Measurements from ENCODE around the gene CCR9.
"Not testable (repeated sequence)": the region's sequence is repeated elsewhere in the genome, so short reads cannot be mapped to it uniquely, and the experiment has no call there.

CCR9 gene, protein sequence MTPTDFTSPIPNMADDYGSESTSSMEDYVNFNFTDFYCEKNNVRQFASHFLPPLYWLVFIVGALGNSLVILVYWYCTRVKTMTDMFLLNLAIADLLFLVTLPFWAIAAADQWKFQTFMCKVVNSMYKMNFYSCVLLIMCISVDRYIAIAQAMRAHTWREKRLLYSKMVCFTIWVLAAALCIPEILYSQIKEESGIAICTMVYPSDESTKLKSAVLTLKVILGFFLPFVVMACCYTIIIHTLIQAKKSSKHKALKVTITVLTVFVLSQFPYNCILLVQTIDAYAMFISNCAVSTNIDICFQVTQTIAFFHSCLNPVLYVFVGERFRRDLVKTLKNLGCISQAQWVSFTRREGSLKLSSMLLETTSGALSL

DNA sequence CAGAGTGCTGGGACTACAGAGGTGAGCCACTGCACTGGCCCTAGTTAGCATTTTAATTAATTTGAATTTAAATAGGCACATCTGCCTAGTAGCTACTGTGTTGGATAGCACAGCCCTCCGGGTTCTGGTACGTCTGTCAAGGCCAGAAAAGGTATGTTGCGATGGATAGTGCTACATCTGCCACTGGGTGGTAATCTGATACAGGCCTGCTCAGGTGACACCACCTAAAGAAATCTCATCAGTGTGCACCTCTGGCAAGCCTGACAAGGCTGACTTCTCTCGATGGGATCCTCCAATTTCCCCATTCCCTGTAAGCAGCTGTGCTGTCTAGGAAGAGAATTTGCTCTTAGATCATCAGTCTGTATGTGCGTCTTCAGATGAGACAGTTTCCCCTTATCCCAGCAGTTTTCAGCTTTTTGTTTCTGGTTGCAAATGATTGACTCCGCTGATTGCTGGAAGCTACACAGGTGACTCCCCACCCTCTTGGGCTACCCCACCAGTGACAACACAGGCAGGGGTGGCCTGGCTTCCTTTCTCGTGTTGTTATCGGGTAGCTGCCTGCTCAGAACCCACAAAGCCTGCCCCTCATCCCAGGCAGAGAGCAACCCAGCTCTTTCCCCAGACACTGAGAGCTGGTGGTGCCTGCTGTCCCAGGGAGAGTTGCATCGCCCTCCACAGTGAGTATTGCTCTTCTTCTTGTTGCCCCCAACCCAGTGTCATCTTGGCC lies at the start of gene CCR9:
TSS of gene CCR9 (plus strand) at position 565 of the 727 bp plus-strand sequence. CDS start 8,391 bp downstream, outside the sequence.
- DNase-seq (ENCODE audit: low read depth in 2 of 2): no peak

DNA sequence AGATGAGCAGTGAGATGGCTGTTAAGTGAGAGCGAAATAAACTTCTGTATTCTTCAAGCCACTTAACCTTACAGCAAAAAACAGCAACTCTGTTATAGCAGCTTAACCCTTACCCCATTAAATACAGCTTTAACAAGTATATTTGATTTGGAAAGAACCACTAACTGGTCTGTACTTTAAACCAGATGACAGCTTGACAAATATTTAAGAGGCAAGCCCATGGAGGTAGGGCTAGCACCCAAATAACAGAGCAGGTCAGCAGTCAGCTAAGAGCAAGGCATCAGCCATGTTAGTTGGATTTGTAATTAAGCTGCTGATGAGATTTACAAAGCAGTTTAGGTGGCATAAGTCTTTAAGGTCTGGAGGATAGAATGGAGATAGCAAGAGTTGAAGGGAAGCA lies 47.9 kb upstream of the CCR9 start:
- no peak for DNase-seq (ENCODE audit: low read depth in 2 of 2)

DNA sequence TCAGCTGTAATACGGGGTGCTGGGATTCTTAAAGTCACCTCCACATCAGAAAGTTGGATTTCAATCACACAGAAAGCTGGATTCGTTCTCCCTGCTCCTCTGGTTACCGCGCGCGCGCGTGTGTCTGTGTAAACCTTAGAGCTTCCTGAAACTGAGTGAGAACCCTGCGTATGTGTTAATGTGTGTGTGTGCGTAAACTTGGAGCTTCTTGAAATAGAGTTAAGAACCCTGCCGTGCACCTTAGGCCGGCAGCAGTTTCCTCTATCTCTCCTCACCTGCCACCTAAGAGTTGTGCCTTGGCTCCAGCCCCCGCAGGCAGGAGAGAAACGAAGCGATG lies 45.0 kb upstream of the CCR9 start:
- DNase-seq (ENCODE audit: low read depth in 2 of 2): no peak

DNA sequence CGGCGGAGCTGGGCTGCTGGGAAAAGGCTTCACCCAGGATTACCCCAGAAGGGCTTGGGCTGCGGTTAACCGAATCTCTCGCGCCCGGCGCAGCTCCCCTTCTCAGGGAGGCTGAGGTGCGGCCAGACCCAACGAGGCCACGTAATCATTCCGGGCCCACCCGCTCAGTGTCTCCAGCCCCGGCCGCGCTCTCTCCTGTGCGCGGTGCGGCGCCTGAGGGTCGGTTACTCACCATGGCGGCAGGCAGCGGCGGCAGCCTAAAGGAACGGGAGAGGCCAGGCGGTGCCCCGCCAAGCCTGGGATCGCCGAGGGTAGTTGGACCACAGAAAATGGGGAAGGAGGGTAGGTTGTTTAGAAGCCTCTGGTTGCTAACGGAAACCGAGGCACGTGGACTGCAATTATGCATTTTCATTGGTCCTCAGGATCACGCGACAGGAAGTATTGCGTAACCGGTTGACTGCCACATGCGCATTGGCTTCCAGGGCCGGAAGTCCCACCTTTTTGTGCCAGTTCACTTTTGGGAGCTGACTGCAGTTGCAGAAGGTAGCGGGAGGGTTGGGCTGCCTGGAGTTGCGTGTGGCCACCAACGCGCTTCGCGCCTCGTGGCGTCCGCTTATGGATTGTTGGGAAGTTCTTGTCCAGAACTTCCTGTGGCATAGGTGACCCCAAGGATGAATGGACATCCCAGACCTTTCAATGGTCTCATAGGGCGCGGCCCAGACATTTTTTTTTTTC lies 44.4 kb upstream of the CCR9 start, which contains the start of gene LZTFL1:
TSS of gene LZTFL1 (minus strand) at position 363 of the 735 bp plus-strand sequence. CDS start at position 235, 128 bp downstream.
- DNase-seq (ENCODE audit: low read depth in 2 of 2): peak; percentile 81 to 84

DNA sequence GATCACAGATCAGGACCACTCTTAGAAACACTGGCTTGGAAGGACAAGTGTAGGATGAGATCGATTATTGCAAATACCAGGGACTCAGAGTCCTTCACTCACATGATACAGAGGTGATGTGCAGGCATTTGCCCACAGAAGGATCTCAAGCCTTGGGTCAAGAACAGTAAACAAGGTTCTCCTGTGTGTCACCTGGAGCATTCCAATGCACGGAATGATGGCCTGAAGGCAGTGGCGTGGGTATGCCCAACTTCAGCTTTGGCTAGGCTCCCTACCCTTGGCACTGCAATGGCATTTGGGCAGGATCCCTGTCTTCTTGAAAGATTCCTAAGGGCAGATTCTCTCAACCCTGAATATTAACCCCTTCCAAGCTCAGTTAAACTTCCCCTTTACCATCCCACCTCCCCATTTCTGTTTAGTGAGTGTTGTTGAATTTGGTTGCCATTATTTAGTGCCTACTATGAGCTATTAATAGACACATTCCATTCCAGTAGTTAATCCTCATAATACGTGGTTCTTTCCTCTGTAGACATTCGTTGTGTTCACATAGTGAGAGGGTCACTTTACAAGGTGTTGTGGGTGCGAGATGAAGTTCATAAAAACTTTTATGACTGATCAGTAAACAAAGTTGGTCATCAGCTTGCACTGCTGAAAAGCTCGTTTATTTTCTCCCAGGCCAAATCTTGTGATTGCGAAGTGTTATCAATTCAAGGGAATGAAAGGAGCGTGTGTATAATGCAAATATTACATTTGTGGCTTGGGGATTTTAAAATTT lies 43.3 kb upstream of the CCR9 start:
- DNase-seq (ENCODE audit: low read depth in 2 of 2): no peak

DNA sequence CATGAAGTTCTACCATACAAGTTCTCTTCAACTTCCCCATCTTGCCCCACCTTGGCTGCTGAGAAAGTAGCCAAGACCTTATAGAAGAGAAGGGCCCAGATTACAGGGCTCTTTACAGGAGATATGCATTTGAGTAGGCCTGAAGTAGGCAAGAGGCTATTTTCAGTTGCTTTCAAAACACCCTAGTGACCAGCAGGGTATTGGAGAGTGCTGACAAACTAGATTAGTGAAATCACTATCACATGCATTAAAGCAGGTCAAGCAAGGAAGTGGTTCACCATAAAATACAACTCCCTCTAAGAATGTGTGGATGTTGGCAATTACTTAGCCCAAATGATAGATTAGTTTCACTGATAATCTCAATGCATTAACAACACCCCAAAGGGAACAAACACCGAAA lies 41.7 kb upstream of the CCR9 start:
- no peak for DNase-seq (ENCODE audit: low read depth in 2 of 2)

DNA sequence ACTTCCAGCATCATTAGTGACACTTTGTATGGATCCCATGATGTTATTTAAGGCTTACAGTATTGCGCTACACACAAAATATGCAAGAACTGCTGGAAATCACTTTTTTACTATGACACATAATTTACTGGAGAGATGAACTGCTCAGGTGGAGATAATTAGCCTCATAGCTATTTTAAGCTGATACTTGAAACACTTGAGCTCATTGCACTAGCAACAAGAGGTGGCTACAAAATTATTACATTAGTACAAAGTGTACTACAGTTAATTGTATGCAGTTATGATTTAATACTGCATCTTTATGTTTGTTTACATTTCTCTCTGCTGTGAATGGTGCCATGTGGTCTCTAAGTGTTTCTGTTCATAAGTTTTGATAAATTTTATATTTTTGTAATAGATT lies 38.0 kb upstream of the CCR9 start:
- DNase-seq (ENCODE audit: low read depth in 2 of 2): no peak

DNA sequence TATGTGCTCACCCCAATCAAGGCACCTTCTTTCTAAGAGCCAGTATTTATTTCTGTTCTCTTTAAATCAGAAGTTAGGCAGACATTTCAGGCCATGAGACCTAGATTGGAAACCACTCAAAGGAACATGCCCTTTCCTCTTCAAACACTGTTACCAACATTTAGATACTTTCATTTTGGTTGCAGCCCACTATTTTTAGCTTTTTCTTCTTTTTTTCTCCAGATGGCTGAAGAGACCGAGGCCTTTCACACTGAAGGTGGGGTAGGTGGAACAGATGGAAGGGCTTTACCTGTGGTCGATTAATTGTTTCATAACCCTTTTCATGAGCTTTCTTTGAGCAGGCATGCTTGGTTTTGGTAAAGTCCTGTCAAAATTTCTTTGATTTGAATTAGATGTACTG lies 33.5 kb upstream of the CCR9 start:
- DNase-seq (ENCODE audit: low read depth in 2 of 2): no peak

DNA sequence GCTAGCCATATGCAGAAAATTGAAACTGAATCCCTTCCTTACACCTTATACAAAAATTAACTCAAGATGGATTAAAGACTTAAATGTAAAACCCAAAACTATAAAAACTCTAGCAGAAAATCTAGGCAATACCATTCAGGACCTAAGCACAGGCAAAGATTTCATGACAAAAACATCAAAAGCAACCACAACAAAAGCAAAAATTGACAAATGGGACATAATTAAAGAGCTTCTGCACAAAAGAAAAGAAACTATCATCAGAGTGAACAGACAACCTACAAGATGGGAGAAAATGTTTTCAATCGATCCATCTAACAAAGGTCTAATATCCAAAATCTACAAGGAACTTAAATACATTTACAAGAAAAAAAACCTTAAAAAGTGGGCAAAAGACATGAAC lies 30.0 kb upstream of the CCR9 start:
- not testable (repeated sequence) for DNase-seq (ENCODE audit: low read depth in 2 of 2)

DNA sequence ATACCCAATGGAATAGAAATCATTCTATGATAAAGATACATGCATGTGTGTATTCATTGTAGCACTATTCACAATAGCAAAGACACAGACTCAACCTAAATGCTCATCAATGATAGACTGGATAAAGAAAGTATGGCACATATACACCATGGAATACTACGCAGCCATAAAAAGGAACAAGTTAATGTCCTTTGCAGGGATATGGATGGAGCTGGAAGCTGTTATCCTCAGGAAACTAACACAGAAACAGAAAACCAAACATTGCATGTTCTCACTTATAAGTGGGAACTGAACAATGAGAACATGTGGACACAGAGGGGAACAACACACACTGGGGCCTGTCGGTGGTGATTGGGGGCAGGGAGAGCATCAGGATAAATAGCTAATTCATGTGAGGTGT lies 29.3 kb upstream of the CCR9 start:
- DNase-seq (ENCODE audit: low read depth in 2 of 2): not testable (repeated sequence)

DNA sequence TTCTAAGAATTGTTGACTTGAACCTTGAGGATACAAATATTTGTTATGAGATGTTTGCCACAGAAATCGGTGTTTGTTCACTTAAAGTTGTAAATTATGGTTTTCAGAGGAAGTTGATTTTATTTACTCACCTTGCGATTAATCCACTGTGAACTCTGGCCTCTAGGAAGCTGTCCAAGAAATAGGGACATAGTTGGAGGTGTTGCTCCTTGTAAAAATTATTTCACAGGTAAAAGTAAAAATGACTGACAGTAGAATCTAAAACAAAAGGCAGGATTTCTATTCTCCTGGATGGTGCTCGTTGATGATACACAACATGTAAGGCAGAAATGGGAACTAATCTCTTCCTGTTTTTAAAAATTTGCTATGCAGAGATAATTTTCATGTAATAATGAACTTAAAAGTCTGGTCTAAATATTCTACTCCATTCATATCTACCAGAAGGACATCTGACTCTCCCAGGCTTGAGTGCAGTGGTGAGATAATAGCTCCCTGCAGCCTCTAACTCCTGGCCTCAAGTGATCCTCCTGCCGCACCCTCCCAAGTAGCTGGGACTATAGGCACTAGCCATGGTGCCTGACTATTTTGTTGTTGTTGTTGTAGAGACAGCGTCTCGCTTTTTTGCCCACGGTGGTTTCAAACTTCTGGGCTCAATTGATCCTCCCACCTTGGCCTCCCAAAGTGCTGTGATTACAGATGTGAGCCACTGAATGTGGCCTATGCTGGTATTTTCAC lies 27.4 kb upstream of the CCR9 start:
- DNase-seq (ENCODE audit: low read depth in 2 of 2): no peak

DNA sequence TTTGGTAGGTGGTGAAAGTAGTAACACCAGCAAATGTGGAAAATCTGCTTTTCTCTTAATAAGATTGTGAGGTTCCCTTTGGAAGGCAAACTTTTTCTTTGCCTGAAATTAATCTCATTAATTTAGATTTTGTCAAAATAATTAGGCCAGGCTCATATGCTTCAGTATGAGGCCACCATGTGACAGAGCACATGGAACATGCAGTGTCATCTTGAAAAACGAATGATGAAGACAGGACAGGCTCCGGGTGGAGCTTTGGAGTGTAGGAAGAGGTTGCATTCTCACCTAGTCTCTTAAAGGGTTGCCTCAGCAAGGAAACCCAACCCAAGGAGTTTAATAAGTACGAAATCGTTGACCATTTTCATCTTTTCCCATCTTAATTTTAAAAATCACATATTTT lies 25.9 kb upstream of the CCR9 start:
- DNase-seq (ENCODE audit: low read depth in 2 of 2): no peak

DNA sequence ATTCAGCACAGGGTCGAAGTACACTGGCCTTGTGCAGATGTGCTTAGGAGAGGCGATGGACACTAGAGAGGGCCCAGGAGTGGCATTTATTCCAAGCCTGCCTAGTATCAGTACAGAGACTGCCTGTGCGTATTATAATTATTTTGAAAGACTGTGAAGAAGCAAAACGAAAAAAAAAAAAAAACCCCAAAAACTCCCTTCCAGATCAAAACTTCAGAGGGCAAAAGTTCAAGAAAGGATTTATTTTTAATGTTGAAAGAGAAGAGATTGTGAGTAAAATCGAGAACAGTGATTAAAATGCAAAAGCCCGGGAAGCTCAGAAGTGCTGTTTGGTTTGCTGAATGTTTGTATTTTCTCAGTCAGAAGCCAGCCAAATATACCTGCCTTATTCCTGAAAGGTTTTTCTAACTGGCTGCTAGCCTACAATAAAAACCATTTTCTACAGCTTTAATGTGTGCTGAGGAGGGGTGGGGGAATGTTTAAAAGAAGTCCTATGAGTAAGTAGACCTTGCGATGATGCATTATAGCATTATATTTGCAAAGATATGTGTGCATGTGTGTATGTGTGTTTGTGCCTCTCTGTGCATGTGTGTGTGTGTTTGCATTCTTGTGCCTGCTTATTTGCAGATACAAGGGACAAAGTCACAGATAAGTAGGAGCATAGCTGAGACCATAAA lies 25.2 kb upstream of the CCR9 start:
- DNase-seq (ENCODE audit: low read depth in 2 of 2): no peak

DNA sequence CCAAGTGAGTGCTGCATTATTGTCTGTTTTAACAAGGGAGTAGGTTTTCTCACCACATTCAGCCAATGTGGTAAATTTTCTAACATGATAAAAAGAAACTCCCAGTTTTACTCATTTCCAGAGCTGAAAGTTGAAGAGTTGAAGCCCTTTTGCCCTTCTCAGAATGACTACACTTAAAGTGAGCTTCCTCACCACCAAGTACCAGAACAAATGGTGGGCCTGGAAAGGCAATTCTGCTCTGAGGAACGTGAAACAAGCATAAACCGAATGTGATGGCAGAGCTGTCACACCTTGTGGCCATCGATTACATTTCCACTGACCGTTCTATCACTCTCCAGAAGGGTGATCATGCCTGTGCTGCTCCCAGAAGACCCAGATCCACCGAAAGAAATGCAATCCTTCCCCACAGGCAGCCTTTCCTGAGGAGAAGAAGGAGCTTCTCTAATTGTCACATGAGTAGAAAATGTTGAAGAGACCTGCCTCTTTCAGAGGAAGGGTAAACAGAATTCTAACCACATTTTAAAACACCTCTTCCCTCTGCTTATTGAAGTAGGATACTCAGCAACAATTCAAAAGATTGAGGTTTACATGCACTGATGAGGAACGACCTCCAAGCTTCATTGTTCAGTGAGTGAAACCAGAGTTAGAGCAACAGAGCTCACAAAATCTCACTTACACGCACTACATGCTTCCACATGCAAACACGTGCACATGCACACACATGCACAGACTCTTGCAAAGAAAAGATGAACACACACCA lies 21.4 kb upstream of the CCR9 start:
- no peak for DNase-seq (ENCODE audit: low read depth in 2 of 2)

DNA sequence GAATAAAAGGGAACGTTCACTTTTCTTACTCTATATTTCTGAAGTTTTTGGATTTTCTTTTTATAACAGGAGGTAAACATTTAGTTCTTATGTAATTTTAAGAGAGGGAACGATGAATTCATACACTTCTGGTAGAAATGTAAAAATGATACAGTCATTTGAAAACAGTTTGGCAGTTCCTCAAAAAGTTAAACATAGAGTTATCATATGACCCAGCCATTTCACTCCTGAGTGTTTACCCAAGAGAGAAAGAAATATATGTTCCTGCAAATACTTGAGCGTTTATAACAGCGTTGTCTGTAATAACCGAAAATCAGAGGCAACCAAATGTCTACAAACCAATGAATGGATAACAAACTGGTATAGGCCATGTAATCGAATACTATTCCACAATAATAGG lies 20.8 kb upstream of the CCR9 start:
- no peak for DNase-seq (ENCODE audit: low read depth in 2 of 2)

DNA sequence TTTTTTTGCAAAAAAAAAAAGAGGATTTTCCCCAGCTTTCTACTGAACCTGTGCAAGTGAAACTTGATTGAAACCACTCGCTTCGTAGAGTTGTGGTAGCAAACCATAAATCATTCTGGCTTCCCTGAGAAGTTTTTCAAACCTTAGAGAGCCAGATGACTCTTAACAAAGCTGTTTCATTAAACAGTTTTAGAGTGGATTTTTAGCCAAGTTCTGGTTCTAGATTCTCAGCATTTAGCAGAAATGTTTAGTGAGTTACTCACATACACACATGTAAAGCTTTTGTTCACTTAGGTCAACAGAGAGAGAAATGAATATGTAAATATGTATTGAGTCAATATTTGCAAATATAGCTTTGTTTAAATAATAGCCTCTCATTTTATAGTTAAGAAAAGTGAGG lies 18.1 kb upstream of the CCR9 start:
- DNase-seq (ENCODE audit: low read depth in 2 of 2): no peak

DNA sequence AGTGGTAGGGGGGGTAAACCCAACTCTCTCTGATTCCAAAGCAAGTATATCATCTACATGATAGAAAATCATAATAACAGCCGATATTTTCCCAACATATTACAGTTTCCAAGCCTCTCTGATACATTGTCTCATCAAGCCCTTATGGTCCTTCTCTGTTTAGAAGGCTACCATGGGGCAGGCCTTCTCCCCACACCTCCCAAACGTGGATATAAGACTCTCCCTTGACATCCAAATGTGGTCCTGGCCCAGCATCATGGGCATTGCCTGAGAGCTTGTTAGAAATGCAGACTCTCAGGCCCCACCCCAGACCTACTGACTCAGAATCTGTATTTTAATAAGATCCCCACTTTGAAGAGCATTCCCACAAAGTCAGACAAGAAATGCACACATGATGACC lies 17.7 kb upstream of the CCR9 start:
- DNase-seq (ENCODE audit: low read depth in 2 of 2): no peak

DNA sequence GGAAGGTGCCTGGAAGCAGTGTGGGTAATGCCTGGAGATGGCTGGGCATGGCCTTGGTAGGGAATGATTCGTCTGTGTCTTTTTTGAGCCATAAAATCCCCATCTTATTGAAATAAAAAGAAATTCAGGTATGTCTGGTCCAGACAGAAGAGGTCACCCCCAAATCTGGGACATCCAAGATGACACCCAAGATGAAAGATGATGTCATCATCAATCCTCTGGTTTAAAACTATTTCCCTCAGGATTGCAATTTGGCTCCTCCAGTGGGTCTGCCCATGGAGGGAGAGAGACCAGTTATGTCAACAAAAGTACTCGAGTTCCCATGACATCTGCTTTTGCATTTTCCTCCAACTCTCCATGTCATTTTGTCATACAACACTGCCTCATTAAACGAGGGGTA lies 16.7 kb upstream of the CCR9 start:
- no peak for DNase-seq (ENCODE audit: low read depth in 2 of 2)

DNA sequence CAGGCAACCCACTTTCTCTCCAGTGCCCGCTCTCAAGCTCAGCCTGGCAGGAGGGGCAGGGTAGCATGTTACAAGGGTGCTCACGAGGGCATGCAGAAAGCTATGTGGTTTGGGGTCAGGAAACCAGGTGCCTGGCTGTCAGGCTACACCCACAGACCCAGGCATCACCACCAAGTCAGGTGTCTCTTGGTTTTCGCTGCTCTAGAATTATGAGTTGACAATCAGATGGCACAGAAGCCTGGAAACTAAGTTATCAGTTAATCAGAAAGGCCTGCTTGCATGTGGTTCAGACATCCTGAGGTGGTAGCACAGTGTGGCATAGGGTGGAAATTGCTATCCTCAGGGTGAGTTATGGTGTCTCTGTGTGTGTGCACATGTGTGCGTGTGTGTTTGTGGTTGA lies 16.2 kb upstream of the CCR9 start:
- peak; percentile 14 to 49 for DNase-seq (ENCODE audit: low read depth in 2 of 2)

DNA sequence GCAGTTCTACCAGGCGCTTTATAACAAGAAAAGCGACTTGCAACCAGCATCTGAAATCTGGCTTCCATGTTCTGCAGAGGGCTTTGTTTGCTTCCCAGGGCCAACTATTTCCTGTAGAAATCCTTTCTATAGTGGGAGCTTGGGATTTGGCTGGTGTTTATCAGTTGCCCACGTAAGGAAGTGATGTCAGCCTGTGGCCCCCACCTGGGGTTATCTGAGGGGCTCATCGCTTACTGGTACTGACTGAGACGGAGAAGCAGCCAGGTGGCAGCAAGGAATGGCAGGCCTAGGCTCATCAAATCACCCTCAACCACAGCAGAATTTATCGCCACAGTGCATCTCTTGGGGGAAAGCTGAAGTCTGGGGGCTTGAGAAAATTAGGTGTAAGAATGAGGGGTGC lies 14.6 kb upstream of the CCR9 start:
- no peak for DNase-seq (ENCODE audit: low read depth in 2 of 2)
